LNCAP (cell line): ENCODE results near the gene COL2A1.

Experiments used
- CTCF ChIP-seq: fragments of 450-650 bp; IDR thresholded peaks from 2 replicates; pipeline ENCODE4 v1.5.1; 2017; ENCODE audit warnings: mild to moderate bottlenecking

COL2A1 gene

GRCh38 chr12:47985596-47986290 lies 18.5 kb downstream of the COL2A1 start:
- no peak for TF ChIP-seq CTCF

DNA sequence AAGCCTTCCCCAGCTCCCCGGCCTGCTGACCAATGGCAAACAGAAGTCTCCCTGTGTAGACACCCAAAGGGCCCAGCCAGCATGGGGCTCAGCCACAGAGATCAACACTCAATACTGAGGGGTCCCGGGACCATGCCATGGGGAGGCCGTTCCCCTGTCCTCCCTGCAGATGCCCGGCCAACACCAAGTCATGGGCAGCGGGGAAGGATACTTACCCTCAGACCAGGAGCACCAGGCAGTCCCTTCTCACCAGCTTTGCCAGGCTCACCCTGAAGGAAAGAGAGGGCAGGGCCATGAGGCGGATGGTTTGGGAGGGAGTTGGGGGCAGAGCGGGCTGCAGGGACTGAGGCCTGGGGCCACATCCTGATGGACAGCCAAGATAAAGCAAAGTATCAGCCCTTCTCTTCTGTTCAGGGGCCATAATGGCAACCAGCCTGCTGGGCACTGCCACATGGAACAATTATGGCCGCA lies 19.9 kb downstream of the COL2A1 start:
- TF ChIP-seq CTCF = no peak

- no peak for TF ChIP-seq CTCF
Measured at GRCh38 chr12:47983541-47984115, 20.6 kb downstream of the COL2A1 start.

DNA sequence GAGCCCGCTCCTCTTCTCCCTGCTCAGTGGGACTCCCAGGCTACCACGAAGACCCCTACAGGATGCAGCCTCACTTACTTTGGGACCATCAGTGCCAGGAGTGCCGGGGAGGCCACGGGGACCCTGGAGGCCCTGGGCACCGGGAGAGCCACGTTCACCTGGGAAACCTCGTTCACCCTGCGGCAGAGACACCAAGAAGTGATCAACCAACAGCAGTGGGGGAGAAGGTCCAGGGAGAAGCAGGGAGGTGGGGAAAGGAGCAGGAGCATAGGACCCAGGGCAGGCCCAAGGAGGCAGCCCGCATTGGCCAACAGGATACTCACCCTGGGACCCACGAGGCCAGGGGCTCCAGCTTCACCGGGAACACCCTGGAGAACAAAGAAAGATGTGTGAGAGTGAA lies 21.5 kb downstream of the COL2A1 start:
- no peak for TF ChIP-seq CTCF

- no peak for TF ChIP-seq CTCF
Measured at GRCh38 chr12:47982311-47982710, 22.0 kb downstream of the COL2A1 start.

DNA sequence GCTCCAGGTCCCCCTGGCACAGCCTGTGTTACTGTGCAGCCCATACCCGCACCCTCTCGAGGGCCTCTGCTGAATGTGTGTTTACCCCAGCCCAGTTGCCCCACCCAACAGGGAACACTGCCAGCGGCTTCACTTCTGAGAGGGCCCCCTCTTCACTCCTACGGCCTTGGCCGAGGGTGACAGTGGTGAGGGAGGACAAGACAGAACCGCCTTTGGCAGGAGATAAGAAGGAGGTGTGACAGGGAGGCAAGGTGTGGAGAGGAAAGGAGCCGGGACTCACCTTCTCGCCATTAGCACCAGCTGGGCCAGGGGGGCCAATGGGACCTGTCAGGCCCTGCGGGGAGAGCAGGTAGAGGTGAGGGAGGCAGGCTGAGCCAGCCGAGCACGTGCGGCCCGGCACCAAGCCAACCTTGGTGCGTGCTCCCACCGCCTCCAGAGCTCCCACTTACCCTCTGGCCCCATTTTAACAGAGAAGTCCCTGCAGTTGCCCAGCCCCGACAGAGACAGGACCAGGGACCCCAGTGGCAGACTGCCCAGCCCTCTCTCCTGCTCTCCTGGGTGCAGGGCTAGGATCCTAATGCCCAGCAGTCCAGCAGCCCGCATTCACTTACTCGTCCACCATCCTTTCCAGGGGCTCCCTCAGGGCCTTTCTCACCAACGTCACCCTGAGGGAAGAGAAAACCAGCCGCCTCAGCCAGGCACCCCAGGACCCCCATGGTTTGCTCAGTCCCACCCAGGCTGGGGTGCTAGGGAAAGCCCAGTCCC lies 22.6 kb downstream of the COL2A1 start:
- TF ChIP-seq CTCF = no peak

DNA sequence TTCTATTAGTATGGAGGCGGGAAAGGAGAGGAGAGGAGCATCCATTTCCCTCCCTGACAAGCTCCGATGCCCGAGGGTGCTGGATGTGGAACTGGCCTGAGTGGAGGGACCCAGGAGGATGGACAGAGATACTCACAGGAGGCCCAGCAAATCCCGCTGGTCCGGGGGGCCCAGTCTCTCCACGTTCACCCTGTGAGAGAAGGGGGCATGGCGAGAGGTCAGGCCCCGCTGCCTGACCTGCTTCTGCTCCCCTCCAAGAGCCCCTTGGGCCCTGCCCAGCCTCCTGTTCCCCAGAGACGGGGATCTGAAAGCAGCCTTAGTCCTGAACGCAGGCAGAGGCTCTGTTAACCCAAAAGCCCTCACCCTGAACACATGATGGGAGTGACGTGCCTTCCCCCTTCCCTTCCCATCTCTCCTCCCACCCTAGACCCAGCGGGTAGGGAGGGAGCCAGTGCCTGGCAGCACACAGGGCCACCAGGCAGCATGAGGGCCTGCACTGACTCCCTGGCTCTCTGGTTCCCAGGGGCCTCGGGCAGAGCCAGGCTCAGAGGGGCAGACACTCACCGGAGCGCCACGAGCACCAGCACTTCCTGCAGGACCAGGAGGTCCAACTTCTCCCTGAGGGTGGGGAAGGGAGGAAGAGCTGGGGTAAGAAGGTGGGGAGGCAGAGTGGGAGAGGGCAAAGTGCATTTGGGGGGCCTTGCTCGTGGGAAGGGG lies 23.3 kb downstream of the COL2A1 start:
- no peak for TF ChIP-seq CTCF
